ENCODE results near the gene TRIM25. TPM values are rescaled to one million over a fixed set of nuclear protein-coding genes. Genes with fewer than 3 reads are reported as not detected.
"Not testable (repeated sequence)": the region's sequence is repeated elsewhere in the genome, so short reads cannot be mapped to it uniquely, and the experiment has no call there.

Gene TRIM25, protein sequence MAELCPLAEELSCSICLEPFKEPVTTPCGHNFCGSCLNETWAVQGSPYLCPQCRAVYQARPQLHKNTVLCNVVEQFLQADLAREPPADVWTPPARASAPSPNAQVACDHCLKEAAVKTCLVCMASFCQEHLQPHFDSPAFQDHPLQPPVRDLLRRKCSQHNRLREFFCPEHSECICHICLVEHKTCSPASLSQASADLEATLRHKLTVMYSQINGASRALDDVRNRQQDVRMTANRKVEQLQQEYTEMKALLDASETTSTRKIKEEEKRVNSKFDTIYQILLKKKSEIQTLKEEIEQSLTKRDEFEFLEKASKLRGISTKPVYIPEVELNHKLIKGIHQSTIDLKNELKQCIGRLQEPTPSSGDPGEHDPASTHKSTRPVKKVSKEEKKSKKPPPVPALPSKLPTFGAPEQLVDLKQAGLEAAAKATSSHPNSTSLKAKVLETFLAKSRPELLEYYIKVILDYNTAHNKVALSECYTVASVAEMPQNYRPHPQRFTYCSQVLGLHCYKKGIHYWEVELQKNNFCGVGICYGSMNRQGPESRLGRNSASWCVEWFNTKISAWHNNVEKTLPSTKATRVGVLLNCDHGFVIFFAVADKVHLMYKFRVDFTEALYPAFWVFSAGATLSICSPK
- polyA plus RNA-seq, result 10 to 100 TPM in 1 of 3 donors, 1 to 10 TPM in 2; 3.8 to 10.7 (median 4.7) TPM

DNA sequence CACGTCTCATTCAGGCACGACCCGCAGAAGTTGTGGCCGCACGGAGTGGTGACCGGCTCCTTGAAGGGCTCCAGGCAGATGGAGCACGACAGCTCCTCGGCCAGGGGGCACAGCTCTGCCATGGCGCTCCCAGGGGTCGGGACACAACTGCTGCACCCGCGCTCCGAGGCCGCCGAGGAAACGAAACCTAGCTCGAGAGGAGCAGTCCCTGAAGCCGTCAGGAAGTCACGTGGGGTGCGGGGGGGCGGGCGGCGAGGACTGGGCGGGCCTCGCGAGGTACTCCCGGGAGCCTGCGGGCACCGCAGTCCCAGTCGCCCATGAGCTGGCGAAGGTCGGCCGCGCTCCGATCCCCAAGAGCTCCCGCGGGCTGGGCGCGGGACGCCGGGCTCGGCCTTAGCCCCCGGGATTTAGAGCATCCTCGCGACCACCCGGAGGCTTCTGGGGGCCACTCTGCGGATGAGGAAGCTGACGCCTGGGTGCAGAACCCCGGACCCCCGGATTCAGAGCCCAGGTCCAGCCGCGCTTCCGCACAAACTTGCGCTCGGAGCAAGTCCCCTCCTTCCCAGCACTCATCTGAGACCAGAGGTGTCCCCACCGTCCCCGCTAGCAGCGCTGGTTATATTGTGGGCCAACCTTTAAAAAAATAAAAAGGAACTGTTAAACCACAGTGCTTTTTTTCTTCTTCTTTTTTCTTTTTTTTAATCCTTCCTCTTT is at the start of gene TRIM25:
TSS of gene TRIM25 (minus strand) at position 183 of the 714 bp plus-strand sequence. CDS start at position 122, 61 bp downstream.
- Mint-ChIP-seq H3K9me3 (peaks cover 0 to 9% (median 0%) of the 10 kb centered on the region in 6 donors), H3K36me3 (peaks cover 0 to 4% (median 0%) of the 10 kb centered on the region in 3 donors), H3K4me3 (peak within 1 kb of the TSS; percentile 88 to 96 (median 93)), H3K4me1 (peaks cover 46 to 48% of the 10 kb centered on the region in 2 donors), H3K27me3 (ENCODE audit: low read depth in 3 of 3) (peaks cover 2 to 8% (median 4%) of the 10 kb centered on the region in 3 donors), H3K27ac (peak within 1 kb of the TSS; percentile 87 to 95 (median 92))
- peak; percentile 78 to 80 (median 79) for DNase-seq

DNA sequence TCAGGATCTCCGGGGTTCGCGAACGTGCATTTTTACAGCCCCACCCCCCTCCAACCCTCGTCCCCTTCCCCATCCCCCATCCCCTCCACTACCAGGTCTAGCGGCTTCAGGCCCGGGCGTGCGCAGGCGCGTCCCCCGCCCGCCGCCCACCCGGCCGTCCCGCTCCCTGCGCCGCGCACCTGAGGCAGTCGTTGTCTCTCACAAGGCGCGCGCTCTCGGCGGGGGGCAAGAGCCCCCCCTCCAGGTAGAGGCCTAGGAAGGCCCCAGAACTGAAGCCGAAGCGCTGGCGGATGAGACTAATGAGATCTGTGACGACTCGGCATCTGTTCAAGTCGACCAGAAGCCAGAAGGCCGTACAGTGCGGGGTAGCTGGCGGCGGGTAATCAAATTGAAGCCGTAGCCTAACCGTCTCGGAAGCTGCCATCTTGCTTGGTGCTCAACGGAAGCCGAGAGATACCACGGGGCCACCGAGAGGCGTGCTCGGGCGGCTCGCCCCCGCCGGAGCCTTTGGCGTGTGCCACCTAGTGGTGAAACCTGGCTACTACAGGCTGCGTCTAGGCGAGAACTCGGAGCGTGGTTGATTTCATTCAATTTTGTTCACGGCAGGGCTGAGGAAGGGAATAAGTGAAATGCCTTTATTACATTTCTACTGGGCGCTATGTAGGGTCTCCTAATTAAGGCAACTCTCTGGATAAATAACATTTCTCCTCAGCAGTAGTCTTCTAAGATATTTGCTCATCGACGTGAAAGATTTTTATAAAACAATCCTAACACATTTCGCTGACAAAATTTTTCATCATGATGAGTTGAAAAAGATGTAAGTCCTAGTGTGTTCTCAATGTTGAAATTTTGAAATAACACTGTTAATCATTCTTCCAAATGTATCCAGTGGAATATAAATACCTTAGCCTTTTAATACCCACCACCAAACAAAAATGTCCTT is 47.0 kb upstream of the TRIM25 start, which contains the start of gene COIL:
TSS of gene COIL (minus strand) at position 455 of the 943 bp plus-strand sequence. CDS start at position 424, 31 bp downstream.
- H3K4me3 Mint-ChIP-seq, result peak within 1 kb of the TSS; percentile 84 to 93 (median 87)
- H3K4me1 Mint-ChIP-seq, result peaks cover 15 to 31% of the 10 kb centered on the region in 2 donors
- peak within 1 kb of the TSS; percentile 70 to 94 (median 90) for H3K27ac Mint-ChIP-seq
- H3K36me3 Mint-ChIP-seq, result no peaks in the 10 kb centered on the region
- DNase-seq, result peak; percentile 88 to 90 (median 88)
- peaks cover 4 to 7% (median 5%) of the 10 kb centered on the region in 3 donors for H3K27me3 Mint-ChIP-seq (ENCODE audit: low read depth in 3 of 3)
- H3K9me3 Mint-ChIP-seq, result no peaks in the 10 kb centered on the region

DNA sequence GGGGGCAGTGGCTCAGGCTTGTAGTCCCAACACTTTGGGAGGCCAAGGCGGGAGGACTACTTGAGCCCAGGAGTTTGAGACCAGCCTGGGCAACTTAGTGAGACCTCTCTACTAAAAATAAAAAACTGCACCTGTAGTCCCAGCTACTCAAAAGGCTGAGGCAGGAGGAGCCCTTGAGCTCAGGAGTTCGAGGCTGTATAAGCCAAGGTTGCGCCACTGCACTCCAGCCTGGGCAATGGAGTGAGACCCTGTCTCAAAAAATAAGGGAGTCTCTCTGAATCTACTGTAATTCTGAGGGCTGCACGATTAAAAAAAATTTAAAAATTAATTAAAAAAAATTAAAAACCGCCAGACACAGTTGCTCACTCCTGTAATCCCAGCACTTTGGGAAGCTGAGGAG is 43.1 kb upstream of the TRIM25 start:
- H3K27me3 Mint-ChIP-seq (ENCODE audit: low read depth in 3 of 3), result peaks cover 2 to 5% (median 4%) of the 10 kb centered on the region in 3 donors
- no peaks in the 10 kb centered on the region for H3K9me3 Mint-ChIP-seq
- no peak overlapping the region for H3K4me3 Mint-ChIP-seq
- no peak for DNase-seq
- H3K36me3 Mint-ChIP-seq, result no peaks in the 10 kb centered on the region
- H3K4me1 Mint-ChIP-seq, result peaks cover 18 to 36% of the 10 kb centered on the region in 2 donors
- H3K27ac Mint-ChIP-seq, result no peak overlapping the region

DNA sequence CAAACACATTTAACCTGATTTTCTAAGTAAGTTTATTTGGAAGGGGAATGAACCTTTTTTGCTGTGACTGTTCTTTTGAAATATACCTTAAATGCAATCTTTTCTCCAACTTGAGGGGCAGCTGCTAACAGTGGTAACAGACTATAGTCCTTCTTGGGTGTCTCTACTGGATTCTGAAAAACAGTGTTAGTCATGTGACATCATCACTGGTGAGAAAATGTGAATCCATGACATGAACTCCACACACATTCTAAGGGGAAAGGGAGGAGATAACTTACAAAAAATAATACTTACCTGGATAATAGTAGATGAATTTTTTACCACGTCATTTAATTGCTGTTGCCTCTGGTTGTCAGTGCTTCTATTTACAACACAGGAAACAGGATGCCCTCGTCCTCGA is 35.7 kb upstream of the TRIM25 start:
- DNase-seq, result no peak
- peaks cover 11 to 20% (median 15%) of the 10 kb centered on the region in 3 donors for H3K36me3 Mint-ChIP-seq
- H3K4me1 Mint-ChIP-seq, result peaks cover 3 to 5% of the 10 kb centered on the region in 2 donors
- no peak overlapping the region for H3K27ac Mint-ChIP-seq
- no peak overlapping the region for H3K4me3 Mint-ChIP-seq
- H3K9me3 Mint-ChIP-seq, result no peaks in the 10 kb centered on the region
- H3K27me3 Mint-ChIP-seq (ENCODE audit: low read depth in 3 of 3), result peaks cover 0 to 2% (median 0%) of the 10 kb centered on the region in 3 donors

DNA sequence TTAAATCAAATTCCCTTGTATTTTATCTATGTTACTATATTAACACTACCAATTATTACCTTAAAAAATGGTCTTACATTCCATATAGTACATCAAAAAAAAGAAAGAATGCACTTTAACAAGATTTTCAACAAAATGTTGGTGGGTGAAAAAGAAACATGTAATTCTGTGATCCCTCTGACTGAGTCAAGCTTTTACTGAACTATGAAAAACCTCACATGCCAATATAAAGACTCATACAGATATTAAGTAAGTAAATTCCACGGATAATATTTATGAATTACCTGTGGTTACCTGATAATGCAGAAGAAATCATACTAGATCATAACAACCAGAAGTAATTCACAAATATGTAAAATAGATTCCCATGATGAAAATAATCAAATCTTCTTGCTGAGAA is 34.6 kb upstream of the TRIM25 start:
- DNase-seq, result no peak
- Mint-ChIP-seq H3K9me3 (no peaks in the 10 kb centered on the region), H3K4me3 (no peak overlapping the region), H3K27ac (no peak overlapping the region), H3K27me3 (ENCODE audit: low read depth in 3 of 3) (peaks cover 0 to 2% (median 0%) of the 10 kb centered on the region in 3 donors), H3K36me3 (peaks cover 15 to 27% (median 16%) of the 10 kb centered on the region in 3 donors), H3K4me1 (peaks cover 2% of the 10 kb centered on the region in 2 donors)

DNA sequence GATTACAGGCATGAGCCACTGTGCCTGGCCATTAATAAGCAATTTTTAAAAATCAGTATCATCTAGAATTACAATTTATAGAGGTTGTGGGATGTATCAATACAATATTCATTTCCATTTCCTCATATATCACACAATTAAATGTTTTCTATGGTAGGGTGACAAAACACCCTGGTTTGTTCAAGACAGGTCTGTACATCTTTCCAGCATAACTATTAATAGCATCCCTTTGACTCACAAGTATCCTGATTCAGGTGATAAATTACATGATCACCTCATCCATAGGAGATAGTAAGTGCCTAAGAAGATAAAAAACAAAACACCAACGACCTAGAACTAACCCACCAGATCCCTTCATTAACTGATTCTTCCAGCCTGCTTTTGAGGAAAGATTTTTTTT is 33.9 kb upstream of the TRIM25 start:
- no peak overlapping the region for H3K27ac Mint-ChIP-seq
- peaks cover 0 to 2% (median 0%) of the 10 kb centered on the region in 3 donors for H3K27me3 Mint-ChIP-seq (ENCODE audit: low read depth in 3 of 3)
- no peaks in the 10 kb centered on the region for H3K9me3 Mint-ChIP-seq
- peaks cover 0 to 1% of the 10 kb centered on the region in 2 donors for H3K4me1 Mint-ChIP-seq
- DNase-seq, result no peak
- peaks cover 15 to 33% (median 21%) of the 10 kb centered on the region in 3 donors for H3K36me3 Mint-ChIP-seq
- no peak overlapping the region for H3K4me3 Mint-ChIP-seq

DNA sequence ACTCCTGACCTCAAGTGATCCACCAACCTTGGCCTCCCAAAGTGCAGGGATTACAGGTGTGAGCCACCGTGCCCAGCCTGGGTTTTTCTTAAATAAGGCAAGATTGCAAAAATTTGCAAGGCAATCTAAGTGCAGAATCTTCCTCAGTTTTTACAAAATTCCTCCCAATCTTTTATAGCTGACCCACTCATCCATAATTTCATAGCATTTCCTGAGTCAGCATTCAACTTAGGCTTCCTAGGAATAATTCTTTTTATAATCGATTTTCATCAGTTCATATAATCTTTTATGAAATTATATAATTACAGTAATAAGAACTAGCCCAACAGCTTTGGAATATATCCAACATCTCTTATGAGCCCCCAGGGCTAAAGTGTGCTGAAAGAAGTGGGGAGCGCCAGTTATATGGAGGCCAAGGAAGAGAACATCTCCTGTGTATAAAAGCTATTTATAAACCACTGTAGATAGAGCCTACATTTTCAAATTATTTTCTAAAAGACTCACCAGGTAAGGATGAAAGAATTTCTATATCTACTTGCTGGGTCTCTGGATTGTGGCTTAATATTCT is 32.2 kb upstream of the TRIM25 start:
- no peaks in the 10 kb centered on the region for H3K4me1 Mint-ChIP-seq
- no peak overlapping the region for H3K4me3 Mint-ChIP-seq
- no peaks in the 10 kb centered on the region for H3K27me3 Mint-ChIP-seq (ENCODE audit: low read depth in 3 of 3)
- no peak for DNase-seq
- H3K27ac Mint-ChIP-seq, result no peak overlapping the region
- H3K9me3 Mint-ChIP-seq, result no peaks in the 10 kb centered on the region
- H3K36me3 Mint-ChIP-seq, result peaks cover 22 to 42% (median 28%) of the 10 kb centered on the region in 3 donors

DNA sequence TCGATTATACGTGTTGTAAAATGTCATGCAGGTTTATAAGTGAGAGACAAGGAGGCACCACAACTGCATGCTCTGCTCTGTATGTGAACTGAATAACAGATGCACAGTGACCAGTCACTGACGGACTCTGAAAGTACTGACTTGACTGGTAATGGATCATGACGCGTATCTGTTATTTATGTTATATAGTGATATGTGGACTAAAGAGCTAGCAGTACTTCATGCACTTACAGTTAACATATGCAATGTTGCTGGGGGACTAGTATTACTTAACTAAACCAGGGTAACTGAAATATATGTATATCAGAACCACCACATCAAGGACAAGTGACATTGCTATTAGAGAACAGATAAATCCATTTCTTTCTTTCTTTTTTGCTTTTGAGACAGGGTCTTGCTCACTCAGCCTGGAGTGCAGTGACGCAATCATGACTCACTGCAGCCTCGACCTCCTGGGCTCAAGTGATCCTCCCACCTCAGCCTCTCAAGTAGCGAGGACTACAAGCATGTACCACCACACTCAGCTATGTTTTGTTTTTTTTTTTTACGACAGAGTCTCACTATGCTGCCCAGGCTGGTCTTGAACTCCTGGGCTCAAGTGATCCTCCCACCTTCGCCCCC is 29.8 kb upstream of the TRIM25 start:
- Mint-ChIP-seq H3K4me1 (no peaks in the 10 kb centered on the region), H3K27me3 (ENCODE audit: low read depth in 3 of 3) (no peaks in the 10 kb centered on the region), H3K27ac (no peak overlapping the region), H3K36me3 (peaks cover 16 to 39% (median 27%) of the 10 kb centered on the region in 3 donors), H3K4me3 (no peak overlapping the region), H3K9me3 (no peaks in the 10 kb centered on the region)
- no peak for DNase-seq

DNA sequence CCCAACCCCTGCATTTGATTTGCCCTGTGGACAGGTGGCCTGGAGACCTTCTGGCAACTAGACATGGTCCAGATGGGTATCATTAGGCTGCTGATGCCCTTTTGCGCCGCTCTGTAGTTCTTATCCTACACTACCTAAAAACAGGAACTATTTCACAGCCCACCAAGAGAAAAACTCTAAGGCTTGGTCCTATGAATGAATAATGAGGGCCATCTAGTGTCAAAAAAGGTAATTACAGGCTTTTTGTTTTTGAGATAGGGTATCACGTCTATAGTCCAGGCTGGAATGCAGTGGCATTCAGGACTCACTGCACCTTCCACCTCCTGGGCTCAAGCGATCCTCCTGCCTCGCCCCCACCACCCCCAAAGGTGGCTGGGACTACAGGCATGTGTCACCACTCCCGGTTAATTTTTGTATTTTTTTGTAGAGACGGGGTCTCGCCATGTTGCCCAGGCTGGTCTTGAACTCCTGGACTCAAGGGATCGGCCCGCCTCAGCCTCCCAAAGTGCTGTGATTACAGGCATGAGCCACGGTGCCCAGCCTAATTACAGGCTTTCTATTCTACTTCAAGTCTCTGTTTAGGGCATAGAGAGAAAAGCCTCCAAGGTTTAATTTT is 26.1 kb upstream of the TRIM25 start:
- Mint-ChIP-seq H3K4me1 (no peaks in the 10 kb centered on the region), H3K4me3 (no peak overlapping the region), H3K36me3 (peaks cover 31 to 52% (median 40%) of the 10 kb centered on the region in 3 donors), H3K27ac (peak overlapping the region in 3 of 6 donors; percentile 32 to 50 (median 46)), H3K27me3 (ENCODE audit: low read depth in 3 of 3) (no peaks in the 10 kb centered on the region), H3K9me3 (no peaks in the 10 kb centered on the region)
- DNase-seq, result peak; percentile 52 to 58 (median 53)

DNA sequence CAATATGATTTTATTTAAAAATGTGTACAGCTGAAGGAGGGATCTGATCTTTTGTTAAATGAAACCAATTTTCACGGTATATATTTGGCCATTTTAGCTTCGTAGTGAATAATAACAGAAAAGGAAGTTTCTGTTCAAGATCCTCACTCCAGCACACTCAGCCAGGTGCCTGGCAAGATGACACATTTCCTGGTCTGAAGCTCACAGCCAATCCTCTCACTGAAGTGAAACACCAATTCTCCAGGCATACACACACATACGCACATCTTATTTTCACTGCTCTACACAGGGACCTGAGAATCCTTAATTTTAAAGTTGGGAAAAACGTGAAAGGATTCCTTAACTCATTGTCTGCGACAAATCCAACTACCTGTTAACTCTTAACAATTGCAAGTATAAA is 24.4 kb upstream of the TRIM25 start:
- peaks cover 2 to 13% of the 10 kb centered on the region in 2 donors for H3K4me1 Mint-ChIP-seq
- H3K36me3 Mint-ChIP-seq, result peaks cover 31 to 50% (median 38%) of the 10 kb centered on the region in 3 donors
- H3K27ac Mint-ChIP-seq, result peak overlapping the region in 1 of 6 donors; percentile 33
- not testable (repeated sequence) for H3K9me3 Mint-ChIP-seq; DNase-seq; H3K27me3 Mint-ChIP-seq (ENCODE audit: low read depth in 3 of 3); H3K4me3 Mint-ChIP-seq

DNA sequence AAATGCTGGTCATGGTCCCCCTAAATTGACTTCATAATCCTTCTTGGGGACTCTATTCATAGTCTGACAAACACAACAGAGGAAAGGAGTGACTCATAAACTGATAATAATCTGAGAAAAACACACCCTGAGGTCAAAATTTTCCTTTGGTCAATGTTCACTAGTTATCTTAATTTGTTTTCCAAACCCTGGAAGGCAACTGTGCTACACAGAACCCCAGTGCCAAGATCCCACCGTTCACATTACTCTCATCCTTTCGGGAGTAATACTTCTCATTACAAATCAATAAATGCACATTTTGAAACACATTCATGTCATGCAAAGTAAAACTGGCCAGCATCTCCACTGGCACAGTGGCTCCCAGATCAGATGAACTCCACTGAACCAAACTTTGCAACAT is 23.8 kb upstream of the TRIM25 start:
- H3K4me3 Mint-ChIP-seq, result no peak overlapping the region
- peaks cover 2 to 13% of the 10 kb centered on the region in 2 donors for H3K4me1 Mint-ChIP-seq
- no peaks in the 10 kb centered on the region for H3K27me3 Mint-ChIP-seq (ENCODE audit: low read depth in 3 of 3)
- DNase-seq, result no peak
- H3K27ac Mint-ChIP-seq, result peak overlapping the region in 2 of 6 donors; percentile 16 to 39
- H3K9me3 Mint-ChIP-seq, result no peaks in the 10 kb centered on the region
- peaks cover 31 to 46% (median 36%) of the 10 kb centered on the region in 3 donors for H3K36me3 Mint-ChIP-seq
